GM23338 (cell line): ENCODE data around the gene CEP250. TPM values are rescaled to one million over a fixed set of nuclear protein-coding genes. Genes with fewer than 3 reads are reported as not detected.

Experiments used
- ATAC-seq: fragments of 200-7000 bp; cut with Tn5 transposase; 3 replicates; pipeline ENCODE4 v1.9.1; 2020
- DNase-seq: peaks from one replicate; pipeline ENCODE4 v3.0.0-alpha.2; 2015; ENCODE audit warnings: low spot score
- H2AFZ ChIP-seq: fragments of 200-600 bp; sonication (generic); 2 replicates; pipeline ENCODE4 v1.8.0; 2016; ENCODE audit warnings: antibody characterized with exemption, mild to moderate bottlenecking, moderate library complexity
- H3F3A ChIP-seq: fragments of 200-600 bp; sonication (generic); replicated peaks from 2 replicates; pipeline ENCODE4 v1.8.0; 2017; ENCODE audit warnings: antibody characterized with exemption, mixed run types, low read depth
- H3K27ac ChIP-seq: fragments of 200-600 bp; sonication (generic); 2 replicates; pipeline ENCODE4 v1.6.1; 2016; ENCODE audit warnings: low read depth
- H3K27me3 ChIP-seq: fragments of 200-600 bp; sonication (generic); 2 replicates; pipeline ENCODE4 v1.8.0; 2016; ENCODE audit warnings: mild to moderate bottlenecking, mixed run types, moderate library complexity; ENCODE audit not compliant: insufficient read depth
- H3K36me3 ChIP-seq: fragments of 200-600 bp; sonication (generic); 2 replicates; pipeline ENCODE4 v1.8.0; 2016; ENCODE audit warnings: mild to moderate bottlenecking; ENCODE audit not compliant: insufficient read depth
- H3K4me1 ChIP-seq: fragments of 200-600 bp; sonication (generic); 2 replicates; pipeline ENCODE4 v1.8.0; 2016; ENCODE audit warnings: mild to moderate bottlenecking, moderate library complexity; ENCODE audit not compliant: insufficient read depth
- H3K4me2 ChIP-seq: fragments of 200-600 bp; sonication (generic); 2 replicates; pipeline ENCODE4 v1.7.1; 2017; ENCODE audit warnings: mixed run types
- H3K4me3 ChIP-seq: fragments of 200-600 bp; sonication (generic); 2 replicates; pipeline ENCODE4 v1.6.1; 2016; ENCODE audit warnings: mixed run types
- H3K79me2 ChIP-seq: fragments of 200-600 bp; sonication (generic); replicated peaks from 2 replicates; pipeline ENCODE4 v1.8.0; 2017; ENCODE audit warnings: mild to moderate bottlenecking; ENCODE audit not compliant: insufficient read depth
- H3K9me2 ChIP-seq: fragments of 200-600 bp; sonication (generic); 2 replicates; pipeline ENCODE4 v1.8.0; 2017; ENCODE audit not compliant: insufficient read depth
- H4K20me1 ChIP-seq: fragments of 200-600 bp; sonication (generic); replicated peaks from 2 replicates; pipeline ENCODE4 v1.8.0; 2017; ENCODE audit warnings: mild to moderate bottlenecking; ENCODE audit not compliant: insufficient read depth
- H3K27ac Mint-ChIP-seq: 2 replicates; pipeline ENCODE4 v1.8.0; 2020; ENCODE audit warnings: inconsistent platforms, mild to moderate bottlenecking, moderate library complexity, mixed read lengths
- H3K27me3 Mint-ChIP-seq: 3 replicates; pipeline ENCODE4 v1.8.0; 2022; ENCODE audit warnings: low read depth, mild to moderate bottlenecking, moderate library complexity, mixed read lengths, inconsistent platforms; ENCODE audit not compliant: insufficient read depth, poor library complexity
- H3K36me3 Mint-ChIP-seq: 3 replicates; pipeline ENCODE4 v1.8.0; 2021; ENCODE audit warnings: low read depth, mild to moderate bottlenecking, inconsistent platforms, moderate library complexity, mixed read lengths
- H3K4me1 Mint-ChIP-seq: 3 replicates; pipeline ENCODE4 v1.8.0; 2020; ENCODE audit warnings: mild to moderate bottlenecking, inconsistent platforms, mixed read lengths
- H3K4me3 Mint-ChIP-seq: 3 replicates; pipeline ENCODE4 v1.8.0; 2021; ENCODE audit warnings: moderate library complexity, mild to moderate bottlenecking, inconsistent platforms, mixed read lengths
- H3K9me3 Mint-ChIP-seq: 3 replicates; pipeline ENCODE4 v1.8.0; 2020; ENCODE audit warnings: moderate library complexity, mild to moderate bottlenecking, inconsistent platforms, mixed read lengths
- CREB1 ChIP-seq: fragments of 250-450 bp; sonication (Bioruptor Pico); IDR thresholded peaks from 2 replicates; pipeline ENCODE4 v1.5.0; 2020; ENCODE audit warnings: low read depth, mild to moderate bottlenecking, moderate library complexity
- EZH2 ChIP-seq: fragments of 200-600 bp; sonication (generic); IDR thresholded peaks from one replicate; pipeline ENCODE4 v1.8.0; 2017; ENCODE audit warnings: antibody characterized with exemption, mild to moderate bottlenecking, low read depth; ENCODE audit not compliant: unreplicated experiment
- EZH2phosphoT487 ChIP-seq: fragments of 200-600 bp; sonication (generic); IDR thresholded peaks from one replicate; pipeline ENCODE4 v1.8.1; 2018; ENCODE audit warnings: antibody characterized with exemption; ENCODE audit not compliant: unreplicated experiment
- JUNB ChIP-seq: IDR thresholded peaks from one replicate; pipeline ENCODE4 v1.6.1; 2016; ENCODE audit warnings: antibody characterized with exemption; ENCODE audit not compliant: unreplicated experiment
- NANOG ChIP-seq: IDR thresholded peaks from 2 replicates; pipeline ENCODE4 v1.6.1; 2016; ENCODE audit warnings: antibody characterized with exemption, borderline replicate concordance
- ZNF114 ChIP-seq: fragments of 250-450 bp; sonication (Bioruptor Pico); IDR thresholded peaks from 2 replicates; pipeline ENCODE4 v1.5.0; 2020; ENCODE audit warnings: mild to moderate bottlenecking, moderate library complexity
- ZNF331 ChIP-seq: fragments of 250-450 bp; sonication (Bioruptor Pico); IDR thresholded peaks from 2 replicates; pipeline ENCODE4 v1.5.0; 2020; ENCODE audit warnings: low read depth, mild to moderate bottlenecking, moderate library complexity
- polyA plus RNA-seq: library from polyadenylated mRNA; unstranded; fragments of >200 nt; fragmentation: Nextera tagmentation; extraction: Ambion mirVana; gene quantifications from 2 replicates; pipeline ENCODE4 v1.2.1, GENCODE V29; 2016
- total RNA-seq: library from RNA; depleted of rRNA; stranded (reverse); fragments of >200 nt; shearing (Covaris generic); gene quantifications from 2 replicates; pipeline ENCODE4 v1.2.3, GENCODE V29; 2014
- TF ChIP-seq, protein P1 (sequence below): fragments of 250-450 bp; sonication (Bioruptor Pico); IDR thresholded peaks from 2 replicates; pipeline ENCODE4 v1.5.0; 2020; ENCODE audit warnings: mild to moderate bottlenecking, moderate library complexity

Gene CEP250
- total and polyA plus RNA-seq, 2 experiments from 2014 or later: 28.0 to 29.1 TPM

DNA sequence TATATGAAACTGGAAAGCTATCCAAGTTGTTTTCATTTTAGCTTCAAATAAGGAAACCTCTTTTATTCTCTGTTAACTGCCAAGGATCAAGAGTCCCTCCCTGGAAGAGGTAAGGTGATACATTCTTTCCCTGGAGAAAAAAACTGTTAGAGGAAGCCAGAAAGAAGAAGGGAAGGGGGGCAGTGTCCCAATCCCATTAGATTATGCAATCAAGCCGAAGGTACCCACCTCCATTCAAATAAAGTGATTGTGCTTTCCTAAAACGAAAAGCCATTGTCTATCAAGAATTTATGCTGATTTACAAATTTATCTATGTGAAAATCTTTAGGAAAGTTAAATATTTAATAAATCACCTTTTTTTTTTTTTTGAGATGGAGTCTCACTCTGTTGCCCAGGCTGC is 34.1 kb upstream of the CEP250 start:
- no peak for DNase-seq
- H3K9me3 Mint-ChIP-seq: no peaks in the 10 kb centered on the region
- Histone ChIP-seq H3K27ac (no peak overlapping the region), H3K36me3 (no peaks in the 10 kb centered on the region), H4K20me1 (no peaks in the 10 kb centered on the region), H3K79me2 (no peaks in the 10 kb centered on the region), H3K4me2 (no peak overlapping the region), H3F3A (no peaks in the 10 kb centered on the region), H3K27me3 (no peaks in the 10 kb centered on the region), H2AFZ (no peak overlapping the region), H3K4me1 (no peaks in the 10 kb centered on the region), H3K9me2 (no peaks in the 10 kb centered on the region), H3K4me3 (no peak overlapping the region)
- no peak for TF ChIP-seq ZNF114 (CRISPR knock-in tag)
- no peak for TF ChIP-seq EZH2
- no peak for TF ChIP-seq ZNF331 (CRISPR knock-in tag)
- TF ChIP-seq NANOG: no peak
- TF ChIP-seq EZH2phosphoT487: no peak
- TF ChIP-seq, protein P1, sequence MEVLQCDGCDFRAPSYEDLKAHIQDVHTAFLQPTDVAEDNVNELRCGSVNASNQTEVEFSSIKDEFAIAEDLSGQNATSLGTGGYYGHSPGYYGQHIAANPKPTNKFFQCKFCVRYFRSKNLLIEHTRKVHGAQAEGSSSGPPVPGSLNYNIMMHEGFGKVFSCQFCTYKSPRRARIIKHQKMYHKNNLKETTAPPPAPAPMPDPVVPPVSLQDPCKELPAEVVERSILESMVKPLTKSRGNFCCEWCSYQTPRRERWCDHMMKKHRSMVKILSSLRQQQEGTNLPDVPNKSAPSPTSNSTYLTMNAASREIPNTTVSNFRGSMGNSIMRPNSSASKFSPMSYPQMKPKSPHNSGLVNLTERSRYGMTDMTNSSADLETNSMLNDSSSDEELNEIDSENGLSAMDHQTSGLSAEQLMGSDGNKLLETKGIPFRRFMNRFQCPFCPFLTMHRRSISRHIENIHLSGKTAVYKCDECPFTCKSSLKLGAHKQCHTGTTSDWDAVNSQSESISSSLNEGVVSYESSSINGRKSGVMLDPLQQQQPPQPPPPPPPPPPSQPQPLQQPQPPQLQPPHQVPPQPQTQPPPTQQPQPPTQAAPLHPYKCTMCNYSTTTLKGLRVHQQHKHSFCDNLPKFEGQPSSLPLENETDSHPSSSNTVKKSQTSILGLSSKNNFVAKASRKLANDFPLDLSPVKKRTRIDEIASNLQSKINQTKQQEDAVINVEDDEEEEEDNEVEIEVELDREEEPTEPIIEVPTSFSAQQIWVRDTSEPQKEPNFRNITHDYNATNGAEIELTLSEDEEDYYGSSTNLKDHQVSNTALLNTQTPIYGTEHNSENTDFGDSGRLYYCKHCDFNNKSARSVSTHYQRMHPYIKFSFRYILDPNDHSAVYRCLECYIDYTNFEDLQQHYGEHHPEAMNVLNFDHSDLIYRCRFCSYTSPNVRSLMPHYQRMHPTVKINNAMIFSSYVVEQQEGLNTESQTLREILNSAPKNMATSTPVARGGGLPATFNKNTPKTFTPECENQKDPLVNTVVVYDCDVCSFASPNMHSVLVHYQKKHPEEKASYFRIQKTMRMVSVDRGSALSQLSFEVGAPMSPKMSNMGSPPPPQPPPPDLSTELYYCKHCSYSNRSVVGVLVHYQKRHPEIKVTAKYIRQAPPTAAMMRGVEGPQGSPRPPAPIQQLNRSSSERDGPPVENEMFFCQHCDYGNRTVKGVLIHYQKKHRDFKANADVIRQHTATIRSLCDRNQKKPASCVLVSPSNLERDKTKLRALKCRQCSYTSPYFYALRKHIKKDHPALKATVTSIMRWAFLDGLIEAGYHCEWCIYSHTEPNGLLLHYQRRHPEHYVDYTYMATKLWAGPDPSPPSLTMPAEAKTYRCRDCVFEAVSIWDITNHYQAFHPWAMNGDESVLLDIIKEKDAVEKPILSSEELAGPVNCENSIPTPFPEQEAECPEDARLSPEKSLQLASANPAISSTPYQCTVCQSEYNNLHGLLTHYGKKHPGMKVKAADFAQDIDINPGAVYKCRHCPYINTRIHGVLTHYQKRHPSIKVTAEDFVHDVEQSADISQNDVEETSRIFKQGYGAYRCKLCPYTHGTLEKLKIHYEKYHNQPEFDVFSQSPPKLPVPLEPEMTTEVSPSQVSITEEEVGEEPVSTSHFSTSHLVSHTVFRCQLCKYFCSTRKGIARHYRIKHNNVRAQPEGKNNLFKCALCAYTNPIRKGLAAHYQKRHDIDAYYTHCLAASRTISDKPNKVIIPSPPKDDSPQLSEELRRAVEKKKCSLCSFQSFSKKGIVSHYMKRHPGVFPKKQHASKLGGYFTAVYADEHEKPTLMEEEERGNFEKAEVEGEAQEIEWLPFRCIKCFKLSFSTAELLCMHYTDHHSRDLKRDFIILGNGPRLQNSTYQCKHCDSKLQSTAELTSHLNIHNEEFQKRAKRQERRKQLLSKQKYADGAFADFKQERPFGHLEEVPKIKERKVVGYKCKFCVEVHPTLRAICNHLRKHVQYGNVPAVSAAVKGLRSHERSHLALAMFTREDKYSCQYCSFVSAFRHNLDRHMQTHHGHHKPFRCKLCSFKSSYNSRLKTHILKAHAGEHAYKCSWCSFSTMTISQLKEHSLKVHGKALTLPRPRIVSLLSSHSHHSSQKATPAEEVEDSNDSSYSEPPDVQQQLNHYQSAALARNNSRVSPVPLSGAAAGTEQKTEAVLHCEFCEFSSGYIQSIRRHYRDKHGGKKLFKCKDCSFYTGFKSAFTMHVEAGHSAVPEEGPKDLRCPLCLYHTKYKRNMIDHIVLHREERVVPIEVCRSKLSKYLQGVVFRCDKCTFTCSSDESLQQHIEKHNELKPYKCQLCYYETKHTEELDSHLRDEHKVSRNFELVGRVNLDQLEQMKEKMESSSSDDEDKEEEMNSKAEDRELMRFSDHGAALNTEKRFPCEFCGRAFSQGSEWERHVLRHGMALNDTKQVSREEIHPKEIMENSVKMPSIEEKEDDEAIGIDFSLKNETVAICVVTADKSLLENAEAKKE (CRISPR knock-in tag): no peak
- TF ChIP-seq CREB1 (CRISPR knock-in tag): no peak
- no peak for TF ChIP-seq JUNB
- no peaks in the 10 kb centered on the region for H3K27me3 Mint-ChIP-seq
- no peak overlapping the region for H3K27ac Mint-ChIP-seq
- H3K4me1 Mint-ChIP-seq: no peaks in the 10 kb centered on the region
- no peak overlapping the region for H3K4me3 Mint-ChIP-seq
- ATAC-seq: no peak
- H3K36me3 Mint-ChIP-seq: no peaks in the 10 kb centered on the region
